DMS53 (cell line): ENCODE data around the gene PBX1.

Source experiments
- DNase-seq: peaks from one replicate; lab custom pipeline; 2025; lab: John Stamatoyannopoulos, UW

PBX1 gene

DNA sequence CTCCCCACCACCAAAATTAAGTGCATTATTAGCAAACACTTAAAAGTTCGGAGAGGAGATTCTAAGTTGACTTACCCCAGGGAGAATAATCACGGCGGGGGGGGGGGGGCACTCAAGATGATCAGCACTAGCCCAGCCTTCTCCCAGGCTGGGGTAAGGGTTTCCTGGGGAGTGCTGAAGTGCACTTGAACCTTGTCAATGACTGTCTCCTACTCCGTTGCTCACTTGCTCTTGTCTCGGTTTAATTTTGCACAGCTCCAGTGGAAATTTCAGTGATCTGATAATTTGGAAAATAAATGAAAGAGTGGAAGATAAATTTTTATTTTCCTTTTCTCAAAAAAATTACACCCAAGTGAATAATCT, 59.2 kb downstream of the PBX1 start:
- DNase-seq, result peak; percentile 41

DNA sequence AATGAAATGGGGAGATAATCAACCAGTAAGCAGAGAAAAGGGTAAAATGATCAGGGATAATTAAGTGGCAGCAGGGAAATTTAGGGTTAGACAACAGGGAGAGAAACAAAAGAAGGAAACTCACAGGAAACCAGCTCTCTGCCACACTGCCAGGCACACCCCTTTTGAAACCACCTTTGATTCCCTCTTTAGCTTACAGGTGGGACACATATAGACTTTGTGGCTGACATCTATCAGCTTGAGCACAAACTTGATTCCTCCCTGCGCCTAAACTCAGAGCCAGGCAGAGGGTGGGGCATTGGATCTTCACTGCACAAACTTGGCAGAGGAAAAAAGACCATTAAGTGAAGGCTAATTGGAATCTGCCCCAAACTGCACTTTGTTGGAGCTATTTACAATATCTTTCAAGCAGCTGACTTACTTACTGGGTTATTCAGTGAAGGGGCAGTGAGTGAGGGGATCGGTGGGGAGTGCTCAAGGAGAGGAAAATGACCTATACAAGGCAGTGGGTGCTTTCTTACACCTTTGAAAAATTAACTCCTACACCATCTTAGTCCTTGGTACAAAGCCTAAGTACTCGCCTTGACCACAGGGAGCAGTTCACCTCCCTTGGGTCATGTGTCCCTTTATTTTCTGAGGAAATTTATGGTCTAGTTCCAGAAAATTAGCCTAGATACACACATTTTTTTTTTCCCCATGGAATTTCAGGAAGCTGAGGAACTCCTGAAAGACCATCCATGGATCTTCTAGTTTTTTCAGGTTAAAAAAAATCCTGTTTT, 60.2 kb downstream of the PBX1 start:
- no peak for DNase-seq

DNA sequence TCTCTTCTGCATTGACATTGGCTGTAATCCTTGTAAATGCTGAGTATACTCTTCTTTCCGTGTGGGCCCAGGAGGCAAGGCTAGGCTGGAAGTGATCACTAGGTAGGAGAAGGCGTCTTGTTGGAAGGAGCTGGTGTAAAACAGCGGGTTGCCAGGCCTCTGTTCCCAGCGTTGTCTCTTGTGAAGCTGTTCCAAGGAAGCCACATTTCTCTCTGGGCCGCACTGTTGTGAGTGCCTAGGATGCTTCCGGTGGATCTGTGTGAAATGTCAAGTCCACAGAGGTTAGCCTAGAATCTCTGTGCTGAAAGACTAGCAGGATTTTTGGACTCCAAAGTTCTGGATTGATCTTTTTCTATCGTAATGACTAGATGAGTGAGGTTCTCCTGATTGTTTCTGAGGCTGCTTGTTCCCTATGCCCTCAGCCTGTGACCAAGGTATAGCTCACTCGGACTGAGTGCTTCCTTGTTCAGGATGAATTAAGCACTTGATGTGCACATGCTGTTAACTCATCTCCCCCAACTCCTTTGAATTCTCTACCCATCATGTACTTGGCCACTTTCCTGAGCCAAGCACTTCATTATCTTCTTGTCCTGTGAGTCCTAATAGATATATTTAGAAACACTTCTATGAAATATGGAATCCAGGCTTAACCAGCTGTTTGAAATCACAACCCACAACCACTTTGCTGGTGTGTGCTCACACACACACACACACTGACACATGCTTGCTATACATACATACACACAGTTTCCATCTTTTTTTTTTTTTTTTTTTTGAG, 63.3 kb downstream of the PBX1 start:
- DNase-seq, result no peak

DNA sequence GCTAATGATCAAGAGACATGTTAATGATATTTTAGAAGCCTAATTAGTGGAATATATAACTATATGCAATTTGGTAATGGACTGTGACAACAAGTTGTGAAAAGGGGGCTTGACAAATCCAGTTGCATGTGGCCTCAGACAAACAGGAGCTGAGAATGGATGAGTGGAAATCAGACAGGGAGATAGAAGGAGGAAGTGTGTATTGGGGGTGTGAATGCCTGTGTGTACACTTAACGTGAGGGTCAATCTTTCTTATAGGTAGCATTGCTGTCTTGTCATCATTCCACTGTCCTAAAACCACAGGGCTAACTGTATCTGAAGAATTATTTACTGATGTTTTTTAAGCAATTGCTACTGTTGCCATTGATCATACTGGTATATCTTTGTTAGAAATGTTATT, 64.8 kb downstream of the PBX1 start:
- DNase-seq, result no peak

DNA sequence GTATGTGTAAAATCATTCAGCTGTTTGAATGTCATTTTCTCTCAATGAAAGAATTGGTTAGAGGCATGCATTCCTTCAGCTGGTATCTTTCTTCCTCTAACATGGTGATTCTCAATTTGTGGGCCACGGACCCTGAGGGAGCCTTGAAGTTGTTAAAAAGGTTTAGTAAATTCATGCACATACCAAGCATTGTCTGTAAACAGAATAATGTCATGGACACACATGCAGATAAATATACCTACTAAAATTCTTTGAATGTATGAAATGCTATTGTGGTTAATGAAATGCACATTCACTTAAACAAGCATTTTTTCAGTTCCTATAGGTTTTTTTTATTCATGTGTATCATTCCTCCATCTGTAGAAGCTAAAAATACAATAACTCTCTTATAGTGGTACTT, 65.4 kb downstream of the PBX1 start:
- DNase-seq, result no peak

DNA sequence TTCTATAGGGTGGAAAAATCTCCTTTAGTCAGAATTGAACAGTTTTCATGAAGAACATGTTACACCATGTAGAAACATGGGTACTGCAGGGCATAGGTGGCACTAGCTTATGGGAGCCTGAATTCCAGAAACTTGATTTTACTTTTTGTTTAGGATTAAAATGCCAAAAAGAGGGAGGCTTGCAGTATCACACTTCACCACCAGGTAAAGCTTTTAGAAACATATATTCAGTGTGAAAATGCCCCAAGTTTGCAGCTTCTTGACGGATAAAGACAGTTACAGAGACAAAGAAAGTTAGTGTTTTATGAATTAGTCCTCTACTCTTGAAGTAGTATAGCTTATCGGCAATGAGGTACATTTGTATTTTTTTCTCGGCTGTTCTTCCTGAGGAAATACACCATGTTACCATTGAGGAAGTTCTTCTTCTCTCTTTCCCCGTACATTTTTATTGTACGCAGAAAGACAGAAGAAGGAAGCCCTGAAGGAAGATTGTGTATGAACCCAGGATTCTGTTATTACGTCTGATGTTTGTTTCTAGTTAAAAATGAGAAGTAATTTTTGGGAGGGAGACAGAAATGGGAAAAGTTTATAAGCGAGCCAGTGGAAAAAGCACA, 66.1 kb downstream of the PBX1 start:
- peak; percentile 30 for DNase-seq

DNA sequence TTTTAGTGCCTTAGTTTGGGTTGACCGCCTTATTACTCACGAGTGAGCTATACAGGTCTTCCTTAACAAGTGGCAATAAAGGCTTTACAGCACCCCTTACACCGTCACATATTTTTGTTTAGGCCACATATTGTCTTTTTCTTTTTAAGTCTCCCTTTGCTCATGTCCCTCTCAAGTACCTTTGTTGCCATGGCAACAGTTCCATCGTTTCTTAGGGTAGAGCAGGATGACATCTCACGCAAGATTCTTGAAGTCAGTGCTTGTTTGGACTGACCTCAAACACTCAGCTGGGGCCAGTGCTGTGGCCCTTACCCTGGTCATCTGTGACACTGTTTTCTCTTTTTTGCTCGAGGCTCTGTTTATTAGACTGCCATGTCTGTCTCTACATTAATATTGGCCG, 69.8 kb downstream of the PBX1 start:
- no peak for DNase-seq

DNA sequence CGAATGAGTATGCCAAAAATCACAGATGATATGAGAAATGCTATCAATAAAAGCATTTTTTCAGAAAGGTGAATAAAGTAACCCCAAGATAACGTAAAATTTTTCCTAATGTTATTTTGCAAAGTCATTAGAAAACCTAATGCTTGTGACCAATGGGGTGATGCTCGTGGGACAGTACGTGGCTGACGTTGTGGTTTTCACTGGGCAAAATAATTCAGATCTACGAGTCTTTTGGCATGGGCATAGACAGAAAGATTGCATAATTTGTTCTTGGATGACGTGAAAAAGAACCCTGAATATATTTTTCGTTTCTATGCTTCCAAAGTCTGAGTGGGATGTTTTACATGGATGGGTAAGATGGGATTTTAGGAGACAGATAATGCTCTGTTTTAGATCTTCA, 71.0 kb downstream of the PBX1 start:
- no peak for DNase-seq

DNA sequence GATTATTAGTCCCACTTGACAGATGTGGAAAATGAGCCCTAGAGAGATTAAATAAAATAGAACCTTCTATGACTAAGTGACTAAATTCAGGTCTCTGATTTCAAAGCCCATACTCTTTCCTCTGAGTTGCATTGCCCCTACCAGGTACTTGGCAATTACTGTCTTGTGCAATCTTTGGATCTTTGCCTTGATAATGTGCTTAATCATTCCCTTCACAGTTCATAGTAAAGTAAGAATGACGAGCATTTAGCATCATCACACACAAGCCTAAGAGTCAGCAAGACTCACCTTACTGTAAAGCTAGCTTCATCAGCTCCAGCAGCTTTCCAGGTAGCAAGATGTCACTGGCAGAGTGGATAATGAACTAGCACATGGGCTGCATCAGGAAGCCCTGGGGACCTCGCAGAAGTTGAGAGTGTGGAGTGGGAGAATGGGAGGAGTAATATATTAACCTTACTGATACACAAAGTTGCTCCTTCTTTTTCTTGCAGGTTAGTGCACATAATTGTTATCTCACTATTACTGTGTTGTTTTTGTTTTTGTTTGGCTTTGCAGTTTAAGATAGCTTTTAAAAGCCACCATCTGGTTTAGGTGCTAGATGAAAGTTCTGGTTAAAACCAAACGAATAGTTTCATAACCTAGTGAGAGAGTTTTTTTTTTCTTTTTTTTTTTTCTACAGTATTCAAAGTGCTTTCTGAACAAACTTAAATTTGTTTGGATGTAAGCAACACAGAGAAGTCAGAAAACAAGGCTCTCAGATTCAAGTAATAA, 71.8 kb downstream of the PBX1 start:
- no peak for DNase-seq

DNA sequence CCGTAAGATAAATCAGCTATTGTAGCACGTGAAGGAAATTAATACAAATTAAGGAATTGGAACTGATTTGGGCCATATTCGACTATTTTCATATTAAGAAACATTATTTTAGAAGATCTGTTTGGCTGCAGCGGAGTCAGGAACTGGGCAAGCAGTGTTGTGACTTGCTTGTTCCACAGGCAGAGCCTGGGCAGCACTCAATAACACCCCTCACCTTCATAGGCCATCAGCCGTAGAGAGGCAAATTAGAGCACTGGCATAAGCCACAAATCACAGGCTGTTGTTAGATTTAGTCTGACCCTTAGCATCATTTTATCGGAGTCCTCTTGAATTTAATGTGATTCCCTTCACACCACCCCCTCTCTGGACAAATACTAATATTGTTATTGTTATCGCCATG, 72.8 kb downstream of the PBX1 start:
- DNase-seq, result no peak

DNA sequence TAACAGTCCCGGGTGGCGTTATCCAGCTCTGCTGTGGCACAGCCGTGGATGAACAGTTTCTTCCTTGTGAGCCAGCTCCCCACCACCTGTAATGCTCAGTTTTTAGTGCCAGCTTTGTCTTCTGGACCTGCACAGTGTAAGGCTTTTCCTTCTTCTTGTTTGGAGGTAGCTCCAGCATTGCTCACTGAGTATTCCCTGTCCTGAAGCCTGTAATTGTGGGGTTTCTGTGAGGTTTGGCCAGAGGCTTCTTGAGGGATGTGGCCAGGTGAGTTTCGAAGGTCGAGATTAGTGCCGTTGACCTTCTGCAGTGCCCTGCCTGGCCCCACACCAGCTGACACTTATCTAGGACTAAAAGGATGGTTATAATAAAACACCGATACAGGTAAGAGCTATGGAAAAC, 75.0 kb downstream of the PBX1 start:
- no peak for DNase-seq

DNA sequence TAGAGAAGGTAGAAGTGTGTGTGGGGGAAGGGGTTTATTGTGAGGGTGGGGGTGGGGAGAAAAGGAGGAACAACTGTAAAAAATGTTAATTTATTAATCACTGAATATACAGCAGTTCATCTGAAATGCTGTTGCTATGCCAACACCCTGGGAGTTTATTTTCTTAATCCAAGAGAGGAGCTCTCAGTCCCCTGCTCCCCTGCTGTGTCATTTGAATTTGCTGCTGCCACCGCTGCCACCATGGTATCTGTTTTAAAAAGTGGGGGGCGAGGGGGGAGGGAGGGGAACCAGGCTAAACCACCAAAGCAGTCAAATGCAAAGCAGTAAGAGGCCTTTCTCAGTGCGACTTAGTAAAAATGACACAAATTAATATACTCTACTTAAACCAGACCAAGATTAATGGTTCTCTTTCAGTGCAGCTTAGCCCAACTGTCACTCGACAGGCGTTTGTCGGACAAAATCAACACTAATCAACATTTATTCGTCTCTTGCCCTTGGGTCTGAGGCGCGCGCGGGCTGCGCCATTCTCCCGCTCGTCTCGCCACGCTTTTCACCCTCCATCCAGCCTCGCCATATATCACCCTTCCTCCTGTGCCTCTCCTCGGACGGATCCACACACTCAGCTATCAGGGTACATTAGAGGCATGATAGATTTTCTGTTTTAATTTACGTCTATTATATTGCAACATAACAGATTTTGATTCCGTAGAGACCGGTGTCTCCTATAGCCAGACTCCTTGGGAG, 76.2 kb downstream of the PBX1 start:
- DNase-seq, result no peak

DNA sequence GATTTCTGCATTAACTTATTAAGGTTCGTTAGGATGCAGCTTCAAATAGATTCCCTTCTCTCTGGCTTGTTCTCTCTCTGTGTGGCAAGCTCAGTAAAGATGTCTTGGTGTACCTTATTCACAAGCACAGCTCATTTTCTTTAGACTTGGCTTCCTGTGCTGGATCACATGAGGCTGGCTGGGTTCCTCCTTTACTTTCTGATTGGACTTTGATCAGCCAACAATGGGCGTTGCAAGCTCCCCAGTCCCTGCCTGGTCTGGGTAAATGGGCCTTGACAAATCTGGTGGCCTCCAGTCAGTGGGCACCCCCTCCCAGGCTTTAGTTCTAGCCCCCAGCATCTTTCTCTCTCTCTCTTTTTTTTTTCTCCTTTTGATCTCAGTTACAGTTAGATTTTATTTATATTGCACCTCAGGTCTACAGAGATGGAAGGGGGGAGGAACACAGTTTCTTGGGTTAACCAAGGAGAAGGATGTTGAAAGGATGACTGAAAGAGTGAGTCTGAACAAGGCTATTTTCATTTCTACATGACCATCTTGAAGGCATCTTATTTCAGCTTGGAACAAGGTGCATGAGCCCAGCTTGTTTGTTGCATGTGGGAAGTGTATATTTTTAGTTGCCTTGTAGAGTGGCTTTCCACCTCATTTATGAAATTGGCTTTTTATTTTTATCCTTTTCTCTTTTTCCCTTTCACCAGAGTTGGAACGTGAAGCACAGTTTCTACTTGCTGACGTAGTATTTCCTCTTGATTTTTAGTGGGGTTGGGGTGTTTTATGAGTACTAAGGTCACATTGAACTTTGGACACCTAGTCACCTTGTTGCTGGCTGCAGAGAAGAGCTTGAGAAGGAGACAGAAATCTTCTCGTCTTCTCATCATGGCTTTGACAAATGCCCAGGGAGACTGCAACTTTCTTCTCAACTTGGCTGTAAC, 77.1 kb downstream of the PBX1 start:
- DNase-seq, result no peak

DNA sequence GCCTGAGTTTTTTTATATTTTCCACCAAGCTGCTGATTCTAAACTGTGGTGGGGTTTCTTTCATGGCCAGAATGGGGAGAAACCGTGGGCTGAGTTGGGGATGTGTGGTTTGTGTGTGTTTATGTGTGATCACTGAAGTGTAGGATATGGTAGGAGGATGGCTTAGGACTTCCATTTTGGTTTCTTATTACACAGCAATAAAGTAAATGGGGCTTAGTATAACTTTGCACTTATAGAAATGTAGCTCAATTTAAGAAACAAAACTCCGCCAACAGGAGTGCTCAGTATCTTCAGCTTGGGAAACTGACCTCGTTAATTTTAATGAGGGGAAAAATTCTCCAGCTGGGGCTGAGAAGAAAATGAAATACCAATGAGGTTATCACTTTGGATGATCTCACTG, 77.8 kb downstream of the PBX1 start:
- no peak for DNase-seq

DNA sequence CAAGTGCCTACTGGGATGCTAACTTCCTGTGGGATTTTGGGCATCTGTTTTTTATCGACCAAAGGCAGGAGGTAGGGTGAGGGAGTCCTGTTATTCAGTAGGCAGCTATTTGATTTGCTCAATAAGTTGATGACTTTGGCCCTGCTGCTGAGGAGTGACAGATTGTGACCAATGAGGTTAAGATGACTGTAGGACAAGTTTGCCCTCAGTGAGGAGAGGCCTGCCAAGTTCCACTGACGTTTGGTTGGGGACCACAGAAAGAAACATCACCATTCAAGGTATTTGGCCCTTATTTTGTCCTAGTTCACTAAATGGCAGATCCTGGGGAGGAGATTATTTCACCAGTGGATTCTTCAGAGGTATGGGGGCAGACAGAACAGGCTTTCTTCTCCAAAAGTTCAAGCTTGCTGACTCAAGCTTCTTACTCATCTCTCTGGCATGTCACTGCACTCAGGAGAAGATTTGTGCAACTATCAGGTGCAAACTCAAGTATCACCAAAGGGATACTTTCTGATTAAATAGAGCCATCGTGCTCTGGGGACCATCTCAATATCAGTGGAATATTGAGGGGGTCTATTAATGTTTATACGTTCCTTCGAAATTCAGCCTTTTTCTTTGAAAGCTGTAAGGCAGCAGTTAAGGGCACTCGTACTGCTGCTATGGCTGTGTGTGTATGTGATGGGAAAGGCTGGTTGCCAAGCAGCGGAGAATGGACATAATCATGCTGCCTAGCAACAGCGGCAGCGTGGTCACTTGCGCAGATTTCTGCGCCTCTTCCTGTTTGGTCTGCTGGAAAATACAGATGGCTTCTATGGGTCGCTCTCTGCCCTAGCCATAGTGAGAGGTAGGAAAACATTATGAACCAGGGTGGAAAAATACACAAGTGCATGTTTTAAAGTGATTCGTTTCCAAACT, 78.7 kb downstream of the PBX1 start:
- DNase-seq, result peak; percentile 59

DNA sequence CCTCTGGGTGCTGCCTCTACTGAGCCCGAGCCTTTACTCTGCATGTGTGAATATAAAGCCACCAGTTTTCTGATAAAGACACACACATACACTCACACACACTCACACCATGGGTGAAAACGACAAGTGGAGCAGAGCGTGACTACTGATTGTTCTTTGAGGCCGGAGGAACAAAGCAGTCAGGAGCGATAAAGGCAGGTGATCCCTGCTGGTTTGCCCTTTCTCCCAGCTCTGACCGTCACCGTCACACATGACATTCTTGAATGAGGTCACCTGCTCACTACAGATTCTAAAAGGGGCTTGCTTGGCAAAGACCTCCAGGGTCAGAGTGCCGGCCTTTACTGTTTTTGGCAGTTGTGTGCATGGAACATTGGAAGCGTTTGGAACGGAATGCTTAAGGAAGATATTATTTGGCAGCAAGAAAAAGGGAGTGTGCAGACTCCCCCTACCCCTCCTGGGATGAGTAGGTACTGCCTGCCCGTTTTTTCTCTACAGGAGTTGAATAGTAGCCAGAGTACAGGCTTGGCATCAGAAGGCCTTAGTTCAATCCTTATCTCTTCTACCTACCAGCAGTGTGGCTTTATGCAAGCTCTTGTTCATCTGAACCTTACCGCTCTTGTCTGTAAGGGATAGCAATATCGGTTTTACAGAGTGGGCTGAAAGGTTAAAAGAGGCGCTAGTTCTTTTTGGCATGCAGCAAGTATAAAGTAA, 79.7 kb downstream of the PBX1 start:
- no peak for DNase-seq

DNA sequence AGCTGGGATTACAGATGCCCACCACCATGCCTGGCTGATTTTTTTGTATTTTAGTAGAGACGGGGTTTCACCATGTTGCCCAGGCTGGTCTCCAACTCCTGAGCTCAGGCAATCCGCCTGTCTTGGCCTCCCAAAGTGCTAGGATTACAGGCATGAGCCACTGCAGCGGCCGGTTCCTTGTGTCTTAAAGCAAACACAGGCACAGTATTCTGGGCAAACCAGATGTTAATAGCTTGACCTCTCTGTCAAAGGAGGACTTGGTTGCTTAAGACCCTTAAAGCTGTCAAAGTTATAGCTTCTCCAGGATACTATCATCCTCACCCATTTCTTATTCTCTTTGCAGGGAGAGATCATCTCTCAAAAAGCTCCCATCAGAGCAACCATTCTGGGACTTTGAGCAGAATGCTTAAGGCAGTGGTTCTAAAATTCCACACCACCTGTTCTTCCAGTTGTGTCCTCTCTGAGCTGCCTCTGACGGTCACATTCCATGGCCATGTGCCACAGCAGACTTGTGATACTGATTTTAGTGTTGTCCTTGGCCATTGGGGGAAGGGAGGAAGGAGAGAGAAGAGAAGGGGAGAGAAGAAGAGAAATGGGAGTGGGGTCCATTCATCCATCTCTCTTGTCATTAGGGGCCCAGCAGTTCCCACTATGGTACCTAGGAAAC, 81.8 kb downstream of the PBX1 start:
- no peak for DNase-seq

DNA sequence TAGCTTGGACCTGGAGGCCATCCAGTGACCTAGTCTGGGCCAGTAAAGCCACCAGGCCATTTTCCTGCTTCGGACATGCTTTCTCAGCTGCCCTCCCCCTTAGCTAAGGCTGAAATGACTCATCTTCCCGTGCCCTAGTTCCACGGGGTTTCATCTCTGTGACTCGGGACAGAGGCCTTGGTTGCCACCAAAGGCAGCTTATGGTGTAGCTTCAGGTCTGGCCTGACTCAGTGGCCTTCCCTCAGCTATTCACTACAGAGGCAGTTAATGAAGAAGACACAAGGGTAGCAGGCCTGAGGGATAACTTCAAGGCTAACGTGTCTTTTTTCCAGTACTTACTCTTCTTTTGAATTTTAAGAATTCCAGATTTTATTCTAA, 82.4 kb downstream of the PBX1 start:
- peak; percentile 9 for DNase-seq
